CMK (cell line): ENCODE data around the gene ERN1.
"Not testable (repeated sequence)": the region's sequence is repeated elsewhere in the genome, so short reads cannot be mapped to it uniquely, and the experiment has no call there.

ENCODE experiments used
- DNase-seq: peaks from one replicate; pipeline ENCODE4 v3.0.0-alpha.2; 2010; ENCODE audit warnings: low read depth

ERN1 gene

DNA sequence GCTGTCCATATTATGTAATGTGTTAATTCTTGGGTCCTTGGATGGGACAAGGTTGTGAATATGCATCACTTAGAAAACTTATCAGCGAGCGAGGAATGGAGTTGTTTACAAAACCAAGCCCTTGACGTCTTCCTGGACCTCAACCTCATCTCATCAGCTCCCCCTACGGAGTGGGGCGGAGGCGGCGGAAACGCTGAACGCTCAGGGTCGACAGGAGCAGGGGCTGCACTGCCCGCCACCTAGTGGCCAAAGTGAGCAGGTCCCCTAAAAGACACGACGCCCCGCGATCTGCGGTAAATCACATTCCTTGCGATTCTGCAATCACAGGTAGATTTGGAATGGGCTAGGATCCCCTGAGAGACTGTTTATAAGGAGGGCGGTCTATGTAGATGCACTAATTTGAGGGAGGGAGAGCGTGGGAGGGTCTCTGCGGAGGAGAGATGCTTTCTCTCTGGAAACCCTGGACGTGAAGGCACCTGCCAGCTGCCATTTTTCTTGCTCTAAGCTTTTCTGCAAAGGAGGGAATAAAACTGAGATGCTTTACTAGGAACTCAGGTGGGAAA, 104.1 kb downstream of the ERN1 start:
- DNase-seq = peak; percentile 83

DNA sequence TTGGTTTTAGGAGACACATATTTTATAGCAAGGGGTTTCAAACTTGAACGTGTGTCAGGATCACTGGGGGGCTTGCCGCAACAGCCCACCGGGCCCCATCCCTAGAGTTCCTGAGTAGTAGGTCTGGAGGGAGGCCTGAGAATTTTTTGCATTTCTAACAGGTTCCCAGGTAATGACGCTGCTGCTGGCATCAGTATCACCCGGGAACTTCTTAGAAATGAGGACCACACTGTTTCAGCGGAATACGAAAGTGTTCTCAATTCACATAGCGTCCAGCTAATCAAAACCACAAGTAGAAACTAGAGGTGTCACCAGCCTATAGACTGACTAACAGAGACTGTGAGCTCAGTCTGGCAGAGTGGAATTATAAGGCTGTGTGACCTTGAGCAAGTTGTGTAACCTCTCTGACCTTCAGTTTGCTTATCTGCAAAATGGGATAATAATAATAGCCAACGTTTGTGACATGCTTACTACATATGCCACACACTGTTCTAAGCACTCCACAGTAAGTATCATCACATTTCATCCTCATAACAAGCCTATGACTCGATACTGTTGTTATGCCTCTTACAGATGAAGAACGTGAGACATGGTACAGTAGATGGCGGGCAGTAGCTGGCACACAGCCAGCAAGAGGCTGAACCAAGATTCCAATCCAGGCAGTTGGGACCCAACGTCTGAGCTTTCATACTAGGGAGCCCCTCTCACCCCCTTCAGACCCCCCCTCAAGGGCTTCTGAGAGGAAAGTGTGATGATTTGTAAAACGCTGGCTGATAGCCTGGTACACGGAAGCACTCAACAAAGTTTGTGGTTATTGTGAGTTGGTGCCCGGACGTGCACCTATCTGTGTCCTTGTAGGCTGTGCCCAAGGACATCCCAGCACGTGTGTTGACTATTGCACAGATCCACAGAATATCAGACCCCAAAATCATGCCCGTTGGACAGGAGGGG, 104.9 kb downstream of the ERN1 start:
- DNase-seq = no peak

DNA sequence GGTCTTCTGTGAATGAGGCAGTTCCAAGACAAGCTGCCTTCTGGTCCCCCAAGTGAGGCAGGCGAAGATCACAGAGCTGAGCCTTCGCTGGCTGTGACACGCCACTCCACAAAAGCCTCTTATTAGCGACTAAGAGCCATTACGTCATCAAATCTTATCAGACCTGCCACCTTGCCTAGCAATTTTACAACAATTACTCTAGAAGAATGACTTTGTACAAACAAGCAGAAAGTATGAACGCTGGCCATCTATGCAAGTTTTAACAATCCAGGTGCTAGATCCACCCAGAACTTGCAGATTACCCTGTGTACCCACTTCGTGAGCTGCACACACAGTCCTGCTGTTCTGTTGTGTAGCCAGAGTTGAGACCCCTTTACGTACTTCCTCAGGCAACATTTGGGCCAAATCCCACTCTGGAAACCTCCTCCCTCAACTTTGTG, 105.7 kb downstream of the ERN1 start:
- peak; percentile 70 for DNase-seq

DNA sequence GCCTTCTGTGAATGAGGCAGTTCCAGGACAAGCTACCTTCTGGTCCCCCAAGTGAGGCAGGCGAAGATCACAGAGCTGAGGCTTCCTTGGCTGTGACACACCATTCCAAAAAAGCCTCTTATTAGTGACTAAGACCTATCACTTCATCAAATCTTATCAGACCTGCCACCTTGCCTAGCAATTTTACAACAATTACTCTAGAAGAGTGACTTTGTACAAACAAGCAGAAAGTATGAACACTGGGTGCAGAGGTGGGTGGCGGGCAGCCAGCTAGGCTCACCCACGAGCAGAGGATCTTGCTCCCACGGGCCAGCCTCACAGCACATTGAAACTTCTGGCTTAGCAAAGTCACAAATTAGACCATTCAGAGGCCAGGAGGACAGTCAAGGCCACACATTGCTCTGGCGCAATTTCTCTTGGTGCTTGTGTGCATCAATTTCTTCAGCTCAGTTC, 107.3 kb downstream of the ERN1 start:
- no peak for DNase-seq

DNA sequence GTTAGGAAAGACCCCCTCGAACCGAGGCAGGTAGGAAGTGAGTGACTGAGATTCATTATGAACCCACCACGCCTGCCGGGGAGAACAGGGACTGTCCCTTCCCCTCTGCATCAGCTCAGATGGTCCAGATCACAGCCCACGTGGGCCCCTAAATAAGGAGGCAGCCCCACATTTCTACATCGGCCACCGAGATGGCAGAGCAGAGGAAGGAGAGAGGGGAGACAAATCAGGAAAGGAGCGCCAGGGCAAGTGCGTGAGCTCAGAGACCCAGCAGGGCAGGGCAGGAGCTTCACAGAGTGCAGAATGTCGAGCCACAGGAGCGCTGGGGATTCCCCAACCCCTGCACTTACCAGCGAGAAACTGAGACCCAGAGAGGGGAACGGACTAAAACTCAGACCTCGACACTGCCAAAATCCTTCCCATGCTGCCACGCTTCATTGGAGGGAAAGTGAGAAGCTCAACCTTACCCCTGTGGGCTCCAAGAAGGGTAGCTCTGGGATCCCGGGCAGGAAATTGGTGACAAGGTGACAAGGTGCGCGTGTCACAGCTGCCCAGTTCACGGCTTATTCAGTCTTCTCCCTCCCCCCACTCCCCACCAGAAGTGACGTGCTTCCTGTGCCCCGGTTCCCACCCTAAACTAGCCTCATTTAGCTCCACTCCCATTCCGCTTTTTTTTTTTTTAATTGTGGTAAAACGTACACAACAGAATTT, 109.7 kb downstream of the ERN1 start, which contains the start of gene ICAM2:
Gene ICAM2 (minus strand): TSS at position 578 of the 711 bp plus-strand sequence. CDS start 13,942 bp downstream, outside the sequence.
- peak; percentile 88 for DNase-seq

DNA sequence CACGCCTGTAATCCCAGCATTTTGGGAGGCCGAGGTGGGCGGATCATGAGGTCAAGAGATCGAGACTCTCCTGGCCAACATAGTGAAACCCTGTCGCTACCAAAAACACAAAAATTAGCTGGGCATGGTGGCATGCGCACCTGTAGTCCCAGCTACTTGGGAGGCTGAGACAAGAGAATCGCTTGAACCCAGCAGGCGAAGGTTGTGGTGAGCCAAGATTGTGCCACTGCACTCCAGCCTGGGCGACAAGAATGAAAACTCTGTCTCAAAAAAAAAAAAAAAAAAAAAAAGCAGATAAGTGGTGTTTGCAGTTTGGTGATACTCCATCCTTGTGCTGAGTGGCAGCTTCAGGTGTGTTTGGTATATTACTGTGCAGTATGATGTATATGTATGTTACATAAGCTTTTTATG, 110.4 kb downstream of the ERN1 start:
- not testable (repeated sequence) for DNase-seq

DNA sequence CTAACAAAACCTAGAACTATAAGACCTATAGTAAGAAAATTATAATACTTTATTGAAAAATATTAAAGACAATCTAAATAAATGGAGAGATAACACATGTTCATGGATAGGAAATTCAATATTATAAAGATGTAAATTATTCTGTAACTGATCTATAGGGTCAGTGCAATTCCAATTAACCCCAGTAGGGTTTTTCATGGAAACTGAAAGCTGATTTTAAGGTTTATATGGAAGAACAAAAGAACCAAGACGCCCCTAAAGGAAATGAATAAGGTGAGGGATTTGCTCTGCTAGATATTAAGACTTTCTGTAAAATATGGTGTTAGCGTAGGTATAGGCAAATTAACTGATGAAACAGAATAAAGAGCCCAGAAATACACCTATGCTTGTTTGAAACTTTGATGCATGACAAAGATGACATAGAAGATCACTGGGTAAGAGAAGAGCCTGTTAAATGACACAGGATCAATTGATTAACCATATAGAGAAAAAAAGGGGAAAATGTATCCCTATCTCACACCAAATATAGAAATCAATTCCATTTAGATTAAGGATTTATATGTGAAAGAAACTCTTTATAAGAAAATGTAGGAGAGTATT, 112.5 kb downstream of the ERN1 start:
- DNase-seq = no peak

DNA sequence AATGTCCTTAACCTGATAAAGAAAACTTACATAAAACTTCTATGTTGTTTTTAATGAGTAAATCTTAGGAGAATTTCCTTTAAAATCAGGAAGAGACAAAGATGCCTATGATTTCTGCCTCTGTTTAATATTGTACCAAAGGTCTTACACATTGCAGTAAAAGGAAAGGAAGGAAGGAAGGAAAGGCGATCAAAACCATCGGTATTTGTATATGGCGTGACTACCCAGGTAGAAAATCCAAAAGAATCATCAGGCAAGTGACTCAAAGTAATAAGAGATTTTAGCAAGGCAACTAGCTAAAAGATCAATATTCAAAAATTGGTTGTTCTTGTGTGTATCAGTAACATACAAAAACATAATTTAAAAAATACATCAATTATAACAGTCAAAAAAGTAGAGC, 113.0 kb downstream of the ERN1 start:
- DNase-seq = no peak

DNA sequence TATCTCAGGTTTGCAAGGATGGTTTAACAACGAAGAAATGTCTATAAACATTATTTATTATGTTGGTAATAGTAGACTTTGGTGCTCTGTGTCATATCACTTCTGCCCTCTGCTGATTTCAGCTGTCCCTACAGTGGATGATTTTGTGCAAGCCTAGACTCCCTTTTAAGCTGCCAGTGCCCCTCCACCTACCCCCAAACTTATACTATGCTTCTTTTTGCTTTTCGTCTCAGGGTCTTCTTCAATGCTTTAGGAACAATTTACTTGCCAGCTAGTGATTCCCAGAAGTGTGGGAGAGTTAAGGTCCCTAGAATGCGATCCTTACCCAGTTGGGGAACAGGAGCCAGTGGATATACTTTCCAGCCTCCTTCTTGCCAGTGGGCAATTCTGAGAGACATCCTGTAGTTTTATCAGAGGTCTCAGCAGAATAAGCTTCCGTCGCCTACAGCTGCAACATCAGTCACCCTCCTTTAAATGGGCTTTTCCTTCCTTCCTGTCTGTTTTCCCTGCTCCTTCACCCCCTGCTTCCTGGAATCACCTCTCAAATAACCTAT, 113.6 kb downstream of the ERN1 start:
- DNase-seq = no peak

DNA sequence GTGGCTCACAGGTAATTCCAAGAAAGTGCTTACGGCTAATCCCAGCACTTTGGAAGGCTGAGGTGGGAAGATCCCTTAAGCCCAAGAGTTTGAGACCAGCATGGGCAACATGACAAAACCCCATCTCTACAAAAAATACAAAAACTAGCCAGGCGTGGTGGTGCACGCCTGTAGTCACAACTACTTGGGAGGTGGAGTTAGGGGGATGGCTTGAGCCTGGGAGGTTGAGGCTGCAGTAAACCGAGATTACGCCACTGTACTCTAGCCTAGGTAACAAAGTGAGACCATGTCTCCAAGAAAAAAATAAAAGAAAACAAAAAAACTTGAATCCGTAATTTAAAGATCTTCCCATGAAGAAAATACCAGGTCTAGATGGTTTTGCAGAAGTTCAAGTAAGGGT, 114.5 kb downstream of the ERN1 start:
- no peak for DNase-seq

DNA sequence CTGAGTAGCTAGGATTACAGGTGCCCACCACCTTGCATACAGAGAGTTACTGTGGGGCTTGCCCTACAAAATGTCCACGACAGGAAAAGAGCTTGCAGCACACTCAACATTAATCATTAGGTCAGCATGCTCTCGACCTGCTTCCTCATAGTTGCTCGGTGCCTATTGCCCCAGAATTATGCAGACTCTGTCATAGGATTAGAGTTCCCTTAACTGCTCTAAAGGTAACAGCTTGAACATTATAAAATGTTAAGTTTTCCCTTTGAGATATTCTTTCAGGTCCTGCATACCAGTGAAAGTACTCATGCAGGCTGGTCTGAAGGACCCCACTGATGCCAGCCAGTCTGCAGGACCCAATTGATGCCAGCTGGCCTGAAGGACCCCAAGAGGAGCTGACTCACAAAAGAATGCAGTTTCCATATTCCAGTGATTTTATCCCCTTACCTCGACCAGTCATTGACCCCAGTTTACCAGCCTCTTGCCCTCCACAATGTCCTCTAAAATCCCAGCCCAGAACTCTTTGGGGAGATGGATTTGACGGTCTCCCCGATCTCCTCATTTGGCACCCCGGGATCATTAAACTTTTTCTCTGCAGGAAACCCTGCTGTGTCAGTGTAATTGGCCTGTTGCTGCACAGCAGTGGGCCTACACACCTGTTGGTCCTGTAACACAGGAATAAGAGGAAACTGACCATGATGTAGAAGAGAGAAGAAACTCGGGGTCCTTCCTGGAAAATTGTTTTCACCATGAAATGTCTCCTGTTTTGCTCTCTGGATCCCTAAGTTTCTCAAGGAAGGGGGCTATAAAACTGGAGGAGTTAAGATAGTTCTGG, 120.2 kb downstream of the ERN1 start:
- no peak for DNase-seq

DNA sequence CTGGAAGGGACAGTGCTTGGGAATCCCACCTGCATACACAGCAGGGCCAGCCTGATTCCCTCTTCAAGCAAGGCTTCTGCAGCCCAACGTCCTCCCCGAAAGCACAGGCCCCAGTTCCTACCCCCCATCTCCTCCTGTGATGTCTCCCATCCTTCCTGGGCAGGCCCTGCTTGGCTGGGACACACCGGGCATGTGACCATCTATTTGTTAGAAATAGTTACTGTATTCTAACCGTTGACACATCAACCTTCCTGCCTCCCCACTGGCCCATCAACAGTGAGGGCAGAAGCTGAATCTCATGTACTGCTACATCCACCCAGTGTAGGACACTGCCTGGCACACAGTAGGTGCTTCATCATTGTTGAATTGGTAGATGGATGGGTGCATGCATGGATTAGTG, 121.1 kb downstream of the ERN1 start:
- no peak for DNase-seq

DNA sequence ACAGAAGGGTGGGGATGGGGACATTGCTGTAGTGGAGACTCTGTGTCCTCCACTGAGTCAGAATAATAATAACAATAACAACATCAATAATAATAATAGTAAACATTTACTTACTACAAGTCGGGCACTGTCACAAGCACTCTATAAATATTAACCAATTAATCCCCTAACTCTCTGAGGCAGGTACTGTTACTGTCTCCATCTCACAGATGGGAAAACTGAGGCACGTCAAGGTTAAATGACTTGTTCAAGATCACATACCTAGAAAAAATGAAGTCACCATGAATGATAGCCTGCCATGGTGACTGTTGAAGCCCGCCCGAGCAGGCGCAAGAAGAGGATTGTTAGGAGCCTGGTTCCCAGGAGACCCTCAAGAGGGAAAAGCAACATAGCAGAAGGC, 121.6 kb downstream of the ERN1 start:
- no peak for DNase-seq

DNA sequence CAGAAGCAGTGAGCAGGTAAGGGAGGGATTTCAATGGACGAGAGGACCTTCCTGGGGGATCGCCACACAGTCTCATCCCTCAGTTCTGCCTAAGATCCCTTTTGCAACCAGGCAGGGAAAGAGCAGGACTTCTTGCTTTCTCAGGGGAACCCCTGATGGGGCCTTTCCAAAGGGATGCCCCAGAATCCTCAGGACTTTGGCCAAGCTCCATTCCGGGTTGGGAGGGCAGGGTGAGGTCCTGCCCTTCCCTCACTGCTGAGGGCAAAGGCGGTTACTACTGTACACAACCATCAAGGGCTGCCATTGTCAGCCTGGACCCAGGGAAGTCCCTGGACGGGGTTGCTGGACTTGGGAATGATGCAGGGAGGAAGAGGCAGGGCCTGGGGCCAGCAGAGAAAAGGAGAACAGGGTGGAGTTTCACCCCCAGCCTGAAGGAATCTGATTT, 122.1 kb downstream of the ERN1 start:
- no peak for DNase-seq

DNA sequence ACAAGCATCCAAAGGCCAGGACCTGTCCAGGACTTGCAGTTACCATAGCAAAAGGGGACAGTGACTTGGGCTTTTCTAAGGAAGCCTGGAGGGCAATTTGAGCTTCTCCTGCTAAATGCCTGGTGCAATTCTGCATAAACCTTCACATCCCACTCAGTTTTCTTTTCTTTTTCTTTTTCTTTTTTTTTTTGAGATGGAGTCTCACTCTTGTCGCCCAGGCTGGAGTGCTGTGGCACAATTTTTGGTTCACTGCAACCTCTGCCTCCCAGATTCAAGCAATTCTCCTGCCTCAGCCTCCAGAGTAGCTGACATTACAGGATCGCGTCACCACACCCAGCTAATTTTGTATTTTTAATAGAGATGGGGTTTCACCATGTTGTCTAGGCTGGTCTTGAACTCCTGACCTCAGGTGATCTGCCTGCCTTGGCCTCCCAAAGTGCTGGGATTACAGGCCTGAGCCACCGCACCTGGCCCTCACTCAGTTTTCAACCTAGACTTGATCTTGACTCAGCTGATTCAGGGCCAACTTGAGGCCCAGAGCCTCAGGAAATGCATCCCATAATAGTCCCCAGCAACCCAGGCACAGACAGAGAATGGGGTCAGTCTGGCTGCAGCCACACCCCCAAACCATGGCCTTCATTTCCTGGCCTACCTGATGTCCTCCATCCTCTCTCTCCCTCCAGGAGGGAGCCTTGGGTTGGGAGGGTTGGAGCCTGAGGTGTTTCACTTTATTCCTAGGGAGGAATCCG, 122.7 kb downstream of the ERN1 start:
- DNase-seq = not testable (repeated sequence)

DNA sequence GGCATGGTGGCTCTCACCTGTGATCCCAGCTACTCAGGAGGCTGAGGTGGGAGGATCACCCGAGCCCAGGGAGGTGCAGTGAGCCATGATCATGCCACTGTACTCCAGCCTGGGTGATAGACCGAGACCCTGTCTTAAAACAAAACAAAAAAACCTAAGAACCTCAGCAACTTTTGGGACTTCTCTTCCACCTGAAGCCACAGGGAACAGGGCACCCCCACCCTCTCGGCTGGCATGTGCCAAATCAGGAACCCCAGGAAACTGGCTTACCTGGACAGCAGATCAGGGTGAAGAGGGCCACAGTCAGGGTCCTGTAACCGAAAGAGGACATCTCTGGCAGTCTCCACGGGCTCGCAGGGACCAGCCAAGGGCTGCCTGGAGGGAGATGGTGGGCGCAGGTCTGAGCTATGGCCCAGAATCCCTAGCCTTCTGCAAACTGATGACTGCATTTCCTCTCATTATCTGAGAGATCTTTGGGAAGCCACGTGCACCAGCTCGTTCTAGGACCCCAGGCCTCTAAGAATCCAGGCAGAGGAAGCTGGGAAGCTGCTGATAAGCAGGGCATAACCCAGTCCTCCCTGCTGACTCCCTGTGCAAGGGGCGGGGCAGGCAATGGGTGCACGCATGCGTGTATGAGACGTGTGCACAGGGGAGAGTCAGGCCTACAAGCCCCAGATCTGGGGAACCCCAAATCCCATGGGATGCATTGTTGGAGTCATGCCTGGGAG, 123.4 kb downstream of the ERN1 start:
- peak; percentile 87 for DNase-seq

DNA sequence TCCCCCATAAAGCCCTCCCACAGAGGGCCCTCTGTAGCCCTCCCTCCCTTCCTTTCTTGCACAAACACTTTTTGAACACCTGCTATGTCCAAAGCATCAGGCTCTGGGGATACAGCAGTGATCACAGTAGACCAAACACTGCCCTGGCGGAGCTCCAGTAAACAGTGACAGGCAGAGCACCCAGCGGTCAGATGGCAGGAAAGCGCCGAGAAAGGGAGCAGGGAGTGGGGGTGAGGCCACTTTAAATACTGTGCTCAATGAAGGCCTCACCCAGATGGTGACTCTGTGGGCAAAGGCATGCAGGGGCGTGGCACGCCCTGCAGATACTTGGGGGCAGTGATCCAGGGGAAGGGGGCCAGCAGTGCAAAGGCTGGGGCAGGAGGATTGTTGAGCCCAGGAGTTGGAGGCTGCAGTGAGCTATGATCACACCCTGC, 124.2 kb downstream of the ERN1 start:
- no peak for DNase-seq

DNA sequence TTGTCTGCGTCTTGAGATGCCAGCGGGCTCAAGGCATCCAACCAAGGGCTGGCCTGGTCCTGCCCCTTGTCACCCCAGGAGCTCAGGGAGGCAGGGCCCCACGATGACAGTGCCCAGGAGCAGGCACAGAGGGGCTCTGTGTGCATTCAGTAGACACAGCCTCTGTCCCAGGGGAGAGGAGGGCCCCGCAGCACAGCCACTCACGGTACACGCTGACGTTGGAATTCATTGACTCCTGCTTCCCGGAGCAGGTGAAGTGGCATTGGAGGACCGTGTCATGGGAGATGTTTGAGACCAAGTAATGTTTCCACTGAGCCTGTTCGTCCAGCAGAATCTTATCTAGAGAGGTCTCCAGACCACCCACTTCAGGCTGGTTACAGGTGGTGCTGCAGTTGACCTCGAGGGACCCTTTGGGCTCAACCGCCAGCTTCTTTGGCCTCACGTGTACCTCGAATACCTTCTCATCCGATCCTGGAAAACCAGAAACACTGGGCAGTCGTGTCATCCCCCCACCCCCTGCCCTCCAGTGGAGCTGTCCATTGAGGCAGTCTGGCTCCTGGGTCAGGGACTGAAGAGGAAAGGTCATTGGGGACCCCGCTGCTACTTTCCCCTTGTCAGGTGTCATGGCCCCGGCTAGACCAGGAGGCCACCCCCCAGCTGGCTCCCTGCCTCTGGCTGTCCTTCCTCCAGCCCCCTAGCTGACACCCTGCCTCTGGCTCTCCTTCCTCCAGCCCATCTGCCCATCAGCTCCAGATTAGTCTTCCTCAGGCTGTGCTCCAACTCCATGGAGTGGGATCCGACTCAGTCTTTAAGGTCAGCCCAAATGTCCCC, 124.8 kb downstream of the ERN1 start:
- no peak for DNase-seq
